B cell (primary cell): Measurements from ENCODE around the gene EGFR. TPM values are rescaled to one million over a fixed set of nuclear protein-coding genes. Genes with fewer than 3 reads are reported as not detected.

Source experiments
- ATAC-seq: fragments of 200-7000 bp; cut with Tn5 transposase; one replicate; pipeline ENCODE4 v1.10.0; 2021; ENCODE audit warnings: low read depth, mild to moderate bottlenecking, moderate number of reproducible peaks, moderate library complexity
- CTCF ChIA-PET: fragments of 350-600 bp; sonication (Branson Sonifier 250); formaldehyde crosslinking; loops from one replicate; lab custom pipeline; 2021; ENCODE audit warnings: antibody characterized with exemption, inconsistent platforms; lab: Charles Lee
- POLR2A ChIA-PET: fragments of 350-600 bp; sonication (Branson Sonifier 250); formaldehyde crosslinking; loops from one replicate; lab custom pipeline; 2021; ENCODE audit warnings: antibody characterized with exemption; lab: Charles Lee
- DNase-seq: peaks from one replicate; pipeline ENCODE4 v3.0.0; 2013
- H2AFZ ChIP-seq: 2 replicates; pipeline ENCODE4 v1.6.1; 2012; ENCODE audit warnings: mild to moderate bottlenecking, low read depth, low read length; ENCODE audit not compliant: insufficient read depth, poor library complexity, severe bottlenecking
- H3K27ac ChIP-seq, 2 donors: 1 replicate in 1 of 2; 2 replicates in 1 of 2; pipeline ENCODE4 v1.5.1; 2012 to 2013; ENCODE audit warnings: low read length in 2 of 2, mild to moderate bottlenecking in 2 of 2, moderate library complexity in 1 of 2
- H3K27me3 ChIP-seq, 4 experiments: fragments of 200-600 bp in 1 of 4; sonication (generic) in 1 of 4; replicated peaks in 1 of 4; 1 replicate in 2 of 4; 2 replicates in 2 of 4; pipeline versions ENCODE4 v1.6.1 to v1.7.0; 2013 to 2016; ENCODE audit warnings: low read length in 3 of 4, mild to moderate bottlenecking in 2 of 4, mixed read lengths in 1 of 4, moderate library complexity in 1 of 4; ENCODE audit not compliant: insufficient read depth in 4 of 4, control insufficient read depth in 3 of 4; ENCODE audit errors: control extremely low read depth in 1 of 4
- H3K36me3 ChIP-seq, 2 experiments: replicated peaks in 1 of 2; 1 replicate in 1 of 2; 2 replicates in 1 of 2; pipeline versions ENCODE4 v1.6.1 to v1.7.1; 2013; ENCODE audit warnings: low read length in 1 of 2; ENCODE audit not compliant: insufficient read depth in 2 of 2, control insufficient read depth in 1 of 2; ENCODE audit errors: control extremely low read depth in 1 of 2, extremely low read depth in 1 of 2
- H3K4me1 ChIP-seq, 2 donors: fragments of 200-600 bp in 1 of 2; sonication (generic) in 1 of 2; 1 replicate in 1 of 2; 2 replicates in 1 of 2; pipeline versions ENCODE4 v1.5.1 to v1.6.1; 2013 to 2017; ENCODE audit warnings: low read length in 2 of 2; ENCODE audit not compliant: control insufficient read depth in 2 of 2, insufficient read depth in 2 of 2
- H3K4me2 ChIP-seq: replicated peaks from 2 replicates; pipeline ENCODE3; 2012; ENCODE audit warnings: mild to moderate bottlenecking, low read depth, low read length; ENCODE audit not compliant: poor library complexity, severe bottlenecking
- H3K4me3 ChIP-seq, 5 experiments: fragments of 200-600 bp in 1 of 5; sonication (generic) in 1 of 5; 1 replicate in 3 of 5; 2 replicates in 2 of 5; pipeline versions ENCODE4 v1.5.1 to v1.7.0; 2011 to 2016; ENCODE audit warnings: low read length in 4 of 5, mild to moderate bottlenecking in 4 of 5, low read depth in 2 of 5, control low read depth in 1 of 5, moderate library complexity in 1 of 5; ENCODE audit not compliant: insufficient read depth in 1 of 5; ENCODE audit errors: control extremely low read depth in 1 of 5, extremely low read depth in 1 of 5
- H3K79me2 ChIP-seq: fragments of 200-600 bp; sonication (generic); one replicate; pipeline ENCODE4 v1.6.0; 2016; ENCODE audit warnings: low read length; ENCODE audit not compliant: control insufficient read depth, insufficient read depth
- H3K9ac ChIP-seq: fragments of 200-600 bp; sonication (generic); 2 replicates; pipeline ENCODE4 v1.6.1; 2017; ENCODE audit warnings: mild to moderate bottlenecking, low read length, moderate library complexity
- H3K9me3 ChIP-seq, 3 donors: one replicate each; pipeline versions ENCODE4 v1.6.1 to v1.7.1; 2013; ENCODE audit warnings: low read length in 2 of 3; ENCODE audit not compliant: control insufficient read depth in 2 of 3, insufficient read depth in 1 of 3; ENCODE audit errors: control extremely low read depth in 1 of 3
- H4K20me1 ChIP-seq: 2 replicates; pipeline ENCODE4 v1.6.0; 2012; ENCODE audit warnings: mild to moderate bottlenecking, low read length; ENCODE audit not compliant: insufficient read depth, control insufficient read depth, poor library complexity, severe bottlenecking
- H3K27ac Mint-ChIP-seq: one replicate; pipeline ENCODE4 v1.8.0; 2021; ENCODE audit warnings: mixed read lengths
- H3K27me3 Mint-ChIP-seq: one replicate; pipeline ENCODE4 v1.8.0; 2021; ENCODE audit warnings: mixed read lengths
- H3K4me1 Mint-ChIP-seq: one replicate; pipeline ENCODE4 v1.8.0; 2021; ENCODE audit warnings: mixed read lengths
- H3K4me3 Mint-ChIP-seq: one replicate; pipeline ENCODE4 v1.8.0; 2021; ENCODE audit warnings: mixed read lengths
- H3K9me3 Mint-ChIP-seq: one replicate; pipeline ENCODE4 v1.8.0; 2022; ENCODE audit warnings: mixed read lengths; ENCODE audit not compliant: insufficient read depth
- EZH2 ChIP-seq: IDR thresholded peaks from 2 replicates; pipeline ENCODE4 v1.6.1; 2012; ENCODE audit warnings: borderline replicate concordance, low read depth, mild to moderate bottlenecking, moderate library complexity, low read length; ENCODE audit not compliant: insufficient read depth, poor library complexity, severe bottlenecking
- WGBS: methylation state at CpG from one replicate; pipeline ENCODE4 v1.1.5; 2013; ENCODE audit warnings: missing lambda C conversion rate; ENCODE audit not compliant: insufficient coverage; 5-methylcytosine and 5-hydroxymethylcytosine counted together
- intact Hi-C: fragments of 100-400 bp; cut with micrococcal nuclease; formaldehyde crosslinking; loops from one replicate; pipeline ENCODE4 v1.10.0; 2022
- polyA plus RNA-seq: library from polyadenylated mRNA; depleted of rRNA; stranded (reverse); fragments of >200 nt; gene quantifications from 2 replicates; pipeline ENCODE4 v1.2.3, GENCODE V29; 2012
- total RNA-seq, 2 donors: library from RNA; stranded (reverse); fragments of 120-200 nt in 1 of 2; gene quantifications; 1 replicate in 1 of 2; 2 replicates in 1 of 2; pipeline versions ENCODE4 v1.2.3 to v1.2.4, GENCODE V29; 2013 to 2022
- TF ChIP-seq, protein P1 (sequence below): fragments of 200-600 bp; IDR thresholded peaks from one replicate; pipeline ENCODE4 v1.8.0; 2022; ENCODE audit warnings: antibody characterized with exemption, mild to moderate bottlenecking

Gene EGFR
- total and polyA plus RNA-seq, 2 donors (not counting 1 experiment from before 2014, with no cell fraction given): not detected

DNA sequence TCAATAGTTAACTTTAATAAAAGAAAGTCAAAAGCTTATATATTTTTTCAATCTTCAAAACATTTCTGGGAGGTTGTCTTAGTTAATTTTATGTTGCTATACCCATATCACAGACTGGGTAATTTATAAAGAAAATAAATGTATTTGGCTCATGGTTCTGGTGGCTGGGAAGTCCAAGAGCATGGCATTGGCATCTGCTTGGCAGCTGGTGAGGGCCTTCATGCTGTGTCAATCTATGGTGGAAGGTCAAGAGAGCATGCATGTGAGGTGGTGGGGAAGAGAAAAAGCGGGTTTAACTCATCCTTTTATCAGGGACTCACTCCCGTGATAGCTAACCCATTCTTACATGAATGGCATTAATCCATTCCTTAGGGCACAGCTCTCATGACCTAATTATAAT, 119.8 kb downstream of the EGFR start:
- peaks cover 5% of the 10 kb centered on the region for H3K27me3 Mint-ChIP-seq
- peaks cover 4% of the 10 kb centered on the region for H3K9me3 Mint-ChIP-seq
- H3K4me1 Mint-ChIP-seq: peaks cover 6% of the 10 kb centered on the region
- Histone ChIP-seq H4K20me1 (no peaks in the 10 kb centered on the region), H3K9me3 (peaks cover 3 to 6% (median 4%) of the 10 kb centered on the region in 3 donors), H3K9ac (no peak overlapping the region), H3K27ac (no peak overlapping the region), H3K27me3 (no peaks in the 10 kb centered on the region), H3K4me1 (no peaks in the 10 kb centered on the region), H2AFZ (no peak overlapping the region), H3K4me2 (no peak overlapping the region), H3K4me3 (no peak overlapping the region), H3K36me3 (no peaks in the 10 kb centered on the region), H3K79me2 (no peaks in the 10 kb centered on the region)
- CTCF ChIA-PET: no interaction called here
- POLR2A ChIA-PET: no interaction called here
- intact Hi-C loops: no loop called here
- WGBS: 100% methylated on average over 1 of the region's 2 CpGs
- no peak overlapping the region for H3K4me3 Mint-ChIP-seq
- TF ChIP-seq, protein P1, sequence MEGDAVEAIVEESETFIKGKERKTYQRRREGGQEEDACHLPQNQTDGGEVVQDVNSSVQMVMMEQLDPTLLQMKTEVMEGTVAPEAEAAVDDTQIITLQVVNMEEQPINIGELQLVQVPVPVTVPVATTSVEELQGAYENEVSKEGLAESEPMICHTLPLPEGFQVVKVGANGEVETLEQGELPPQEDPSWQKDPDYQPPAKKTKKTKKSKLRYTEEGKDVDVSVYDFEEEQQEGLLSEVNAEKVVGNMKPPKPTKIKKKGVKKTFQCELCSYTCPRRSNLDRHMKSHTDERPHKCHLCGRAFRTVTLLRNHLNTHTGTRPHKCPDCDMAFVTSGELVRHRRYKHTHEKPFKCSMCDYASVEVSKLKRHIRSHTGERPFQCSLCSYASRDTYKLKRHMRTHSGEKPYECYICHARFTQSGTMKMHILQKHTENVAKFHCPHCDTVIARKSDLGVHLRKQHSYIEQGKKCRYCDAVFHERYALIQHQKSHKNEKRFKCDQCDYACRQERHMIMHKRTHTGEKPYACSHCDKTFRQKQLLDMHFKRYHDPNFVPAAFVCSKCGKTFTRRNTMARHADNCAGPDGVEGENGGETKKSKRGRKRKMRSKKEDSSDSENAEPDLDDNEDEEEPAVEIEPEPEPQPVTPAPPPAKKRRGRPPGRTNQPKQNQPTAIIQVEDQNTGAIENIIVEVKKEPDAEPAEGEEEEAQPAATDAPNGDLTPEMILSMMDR: no peak
- no peak for TF ChIP-seq EZH2
- DNase-seq (no peak), ATAC-seq (no peak)
- no peak overlapping the region for H3K27ac Mint-ChIP-seq

DNA sequence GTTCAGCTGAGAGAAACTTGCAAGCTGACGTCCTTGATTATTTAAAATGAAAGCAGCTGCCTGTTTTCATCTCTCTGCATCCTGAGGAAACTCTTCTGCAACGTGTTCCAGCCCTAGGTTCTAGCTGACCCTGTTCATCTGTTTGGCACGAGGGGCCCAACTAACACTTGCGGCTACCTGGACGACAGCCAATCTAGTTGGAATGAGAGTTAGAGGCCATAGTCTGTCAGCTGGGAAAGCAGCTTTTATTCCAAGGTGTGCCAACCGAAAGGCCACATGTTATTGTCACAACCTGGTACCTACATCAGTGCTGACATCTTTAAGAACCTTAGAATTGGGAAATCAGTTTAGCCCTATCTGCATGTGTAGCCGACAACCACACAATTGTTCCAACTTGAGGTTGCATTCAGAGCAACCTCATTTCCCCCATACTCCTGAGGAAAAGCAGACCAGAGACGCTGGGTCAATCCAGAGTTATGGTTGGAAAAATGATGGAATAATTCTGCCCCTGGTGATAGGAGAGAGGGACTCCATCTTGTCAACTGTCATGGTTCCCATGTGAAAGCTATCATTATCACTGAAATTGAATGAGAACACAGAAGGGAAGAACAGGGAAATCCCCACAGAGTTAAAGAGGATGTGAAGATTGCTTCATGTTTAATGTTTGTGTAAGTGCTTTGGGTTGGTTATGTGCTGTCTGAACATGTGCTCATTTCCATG, 121.6 kb downstream of the EGFR start:
- Histone ChIP-seq H2AFZ (no peak overlapping the region), H3K4me2 (no peak overlapping the region), H3K27me3 (no peaks in the 10 kb centered on the region), H3K9ac (no peak overlapping the region), H3K4me1 (no peaks in the 10 kb centered on the region), H3K79me2 (no peaks in the 10 kb centered on the region), H4K20me1 (no peaks in the 10 kb centered on the region), H3K9me3 (peaks cover 4 to 7% (median 6%) of the 10 kb centered on the region in 3 donors), H3K4me3 (no peak overlapping the region), H3K27ac (no peak overlapping the region), H3K36me3 (no peaks in the 10 kb centered on the region)
- 82% methylated on average over 6 of the region's 8 CpGs for WGBS
- Mint-ChIP-seq H3K27ac (no peak overlapping the region), H3K27me3 (peaks cover 19% of the 10 kb centered on the region), H3K4me1 (peaks cover 6% of the 10 kb centered on the region), H3K4me3 (no peak overlapping the region), H3K9me3 (peaks cover 4% of the 10 kb centered on the region)
- no peak for ATAC-seq
- no peak for DNase-seq
- no peak for TF ChIP-seq EZH2
- TF ChIP-seq, protein P1: no peak
- POLR2A ChIA-PET: no interaction called here
- CTCF ChIA-PET: interaction anchor here (0.6 kb wide), 1 partner anchor 115 kb away, joined by 3 read pairs; no protein-coding TSS in a partner anchor
- intact Hi-C loops: no loop called here
